IMR-90 (cell line): ENCODE measurements around the gene PPP1R2. TPM values are rescaled to one million over a fixed set of nuclear protein-coding genes. Genes with fewer than 3 reads are reported as not detected.

Source experiments
- ATAC-seq: fragments of 200-7000 bp; cut with Tn5 transposase; 2 replicates; pipeline ENCODE4 v1.9.1; 2020; ENCODE audit warnings: low read depth, mild to moderate bottlenecking, moderate library complexity
- BruUV-seq: library from RNA; stranded (reverse); fragments of 400-500 nt; replicated peaks from 2 replicates; lab custom pipeline; 2021; lab: Mats Ljungman, UMichigan
- CTCF ChIA-PET: fragments of 300-600 bp; formaldehyde crosslinking; extraction: SDS; loops from one replicate; lab custom pipeline; 2021; ENCODE audit warnings: antibody characterized with exemption; lab: Yijun Ruan, JAX
- POLR2A ChIA-PET: fragments of 300-600 bp; sonication (Branson Sonifier 250); formaldehyde crosslinking; loops from one replicate; lab custom pipeline; 2022; ENCODE audit warnings: antibody characterized with exemption; ENCODE audit not compliant: unreplicated experiment; lab: Charles Lee
- DNase-seq: peaks from one replicate; pipeline ENCODE4 v3.0.0; 2013
- H2AFZ ChIP-seq: replicated peaks from 2 replicates; pipeline ENCODE3; 2013; ENCODE audit warnings: low read length, mild to moderate bottlenecking; ENCODE audit not compliant: poor library complexity
- H2AK5ac ChIP-seq: 2 replicates; pipeline ENCODE4 v1.6.1; 2013; ENCODE audit warnings: low read depth, low read length, inconsistent platforms
- H2AK9ac ChIP-seq: replicated peaks from 2 replicates; pipeline ENCODE3; 2013; ENCODE audit warnings: mild to moderate bottlenecking, low read depth, low read length, moderate library complexity; ENCODE audit not compliant: poor library complexity
- H2BK120ac ChIP-seq: 2 replicates; pipeline ENCODE4 v1.6.1; 2013; ENCODE audit warnings: low read depth, low read length, inconsistent platforms
- H2BK15ac ChIP-seq: 3 replicates; pipeline ENCODE4 v1.6.1; 2013; ENCODE audit warnings: low read depth, low read length, inconsistent platforms
- H2BK20ac ChIP-seq: 2 replicates; pipeline ENCODE4 v1.6.1; 2013; ENCODE audit warnings: low read depth, mild to moderate bottlenecking, inconsistent platforms, low read length, moderate library complexity
- H2BK5ac ChIP-seq: 2 replicates; pipeline ENCODE4 v1.6.1; 2013; ENCODE audit warnings: mild to moderate bottlenecking, low read depth, low read length, inconsistent platforms; ENCODE audit not compliant: poor library complexity, severe bottlenecking
- H3K14ac ChIP-seq: replicated peaks from 2 replicates; pipeline ENCODE4 v1.6.1; 2013; ENCODE audit warnings: low read depth, low read length, inconsistent platforms
- H3K18ac ChIP-seq: 2 replicates; pipeline ENCODE4 v1.6.1; 2013; ENCODE audit warnings: low read depth, low read length, control low read depth
- H3K23ac ChIP-seq: 2 replicates; pipeline ENCODE4 v1.6.1; 2013; ENCODE audit warnings: low read depth, low read length, inconsistent platforms
- H3K27ac ChIP-seq: 2 replicates; pipeline ENCODE4 v1.5.1; 2013; ENCODE audit warnings: mild to moderate bottlenecking, control low read depth, low read length; ENCODE audit not compliant: insufficient read depth
- H3K27me3 ChIP-seq: 2 replicates; pipeline ENCODE4 v1.6.1; 2013; ENCODE audit warnings: low read length; ENCODE audit not compliant: control insufficient read depth, insufficient read depth
- H3K36me3 ChIP-seq: 2 replicates; pipeline ENCODE4 v1.6.1; 2013; ENCODE audit warnings: low read length, mixed read lengths; ENCODE audit not compliant: control insufficient read depth, insufficient read depth
- H3K4ac ChIP-seq: 2 replicates; pipeline ENCODE4 v1.6.1; 2013; ENCODE audit warnings: low read depth, low read length, inconsistent platforms
- H3K4me1 ChIP-seq: 2 replicates; pipeline ENCODE4 v1.6.1; 2013; ENCODE audit warnings: low read length, mixed read lengths; ENCODE audit not compliant: control insufficient read depth, insufficient read depth
- H3K4me2 ChIP-seq: 2 replicates; pipeline ENCODE4 v1.6.1; 2013; ENCODE audit warnings: low read depth, mild to moderate bottlenecking, control low read depth, low read length, moderate library complexity
- H3K4me3 ChIP-seq: 2 replicates; pipeline ENCODE4 v1.5.1; 2013; ENCODE audit warnings: low read depth, mild to moderate bottlenecking, control low read depth, low read length, moderate library complexity; ENCODE audit not compliant: insufficient read depth
- H3K56ac ChIP-seq: 2 replicates; pipeline ENCODE4 v1.6.1; 2013; ENCODE audit warnings: low read length, inconsistent platforms; ENCODE audit not compliant: insufficient read depth; ENCODE audit errors: extremely low read depth
- H3K79me1 ChIP-seq, 2 experiments: 2 replicates each; pipeline ENCODE4 v1.6.1; 2013; ENCODE audit warnings: low read length in 2 of 2, inconsistent platforms in 1 of 2, low read depth in 1 of 2
- H3K9ac ChIP-seq: 2 replicates; pipeline ENCODE4 v1.6.1; 2013; ENCODE audit warnings: low read depth, low read length, control low read depth
- H3K9me1 ChIP-seq: 2 replicates; pipeline ENCODE4 v1.6.1; 2013; ENCODE audit warnings: low read length, inconsistent platforms; ENCODE audit not compliant: insufficient read depth
- H3K9me3 ChIP-seq: 2 replicates; pipeline ENCODE4 v1.6.1; 2013; ENCODE audit warnings: low read length; ENCODE audit not compliant: control insufficient read depth, insufficient read depth
- H4K20me1 ChIP-seq: 2 replicates; pipeline ENCODE4 v1.6.1; 2013; ENCODE audit warnings: low read length, inconsistent platforms; ENCODE audit not compliant: insufficient read depth
- H4K5ac ChIP-seq: 2 replicates; pipeline ENCODE4 v1.6.1; 2013; ENCODE audit warnings: mild to moderate bottlenecking, low read depth, low read length, control low read depth
- H4K8ac ChIP-seq, 2 experiments: 2 replicates each; pipeline ENCODE4 v1.6.1; 2013; ENCODE audit warnings: low read depth in 2 of 2, low read length in 2 of 2, control low read depth in 1 of 2, inconsistent platforms in 1 of 2
- H4K91ac ChIP-seq: 2 replicates; pipeline ENCODE4 v1.6.1; 2013; ENCODE audit warnings: low read depth, low read length, inconsistent platforms; ENCODE audit not compliant: insufficient read depth
- BHLHE40 ChIP-seq: fragments of 150-350 bp; IDR thresholded peaks from 2 replicates; pipeline ENCODE4 v1.6.1; 2016; ENCODE audit warnings: mild to moderate bottlenecking, low read depth, low read length
- CEBPB ChIP-seq: IDR thresholded peaks from 2 replicates; pipeline ENCODE4 v1.6.1; 2012; ENCODE audit warnings: low read depth, low read length, improper control_type of control experiment
- CHD1 ChIP-seq: IDR thresholded peaks from 2 replicates; pipeline ENCODE4 v1.6.1; 2012; ENCODE audit warnings: low read depth, low read length, improper control_type of control experiment
- CTCF ChIP-seq: conservative IDR thresholded peaks from 2 replicates; pipeline ENCODE4 v1.5.1; 2012; ENCODE audit warnings: mild to moderate bottlenecking, low read depth, low read length, improper control_type of control experiment
- ELK1 ChIP-seq: fragments of 150-350 bp; IDR thresholded peaks from 2 replicates; pipeline ENCODE4 v1.6.1; 2016; ENCODE audit warnings: low read depth, mild to moderate bottlenecking, low read length, moderate library complexity, borderline replicate concordance
- FOS ChIP-seq: fragments of 150-350 bp; IDR thresholded peaks from 2 replicates; pipeline ENCODE4 v1.6.1; 2016; ENCODE audit warnings: low read depth, low read length
- MAFK ChIP-seq: IDR thresholded peaks from 2 replicates; pipeline ENCODE4 v1.6.1; 2012; ENCODE audit warnings: low read depth, low read length, improper control_type of control experiment
- MAZ ChIP-seq: IDR thresholded peaks from 2 replicates; pipeline ENCODE4 v1.6.1; 2012; ENCODE audit warnings: low read depth, mild to moderate bottlenecking, low read length, improper control_type of control experiment, moderate library complexity, borderline replicate concordance
- MXI1 ChIP-seq: IDR thresholded peaks from 2 replicates; pipeline ENCODE4 v1.6.1; 2012; ENCODE audit warnings: low read depth, mild to moderate bottlenecking, low read length, moderate library complexity, borderline replicate concordance
- NFE2L2 ChIP-seq: fragments of 150-350 bp; IDR thresholded peaks from 2 replicates; pipeline ENCODE4 v1.6.1; 2016; ENCODE audit warnings: low read depth, mild to moderate bottlenecking, low read length
- POLR2A ChIP-seq: IDR thresholded peaks from 2 replicates; pipeline ENCODE4 v1.6.1; 2012; ENCODE audit warnings: mild to moderate bottlenecking, low read depth, low read length
- RAD21 ChIP-seq: IDR thresholded peaks from 2 replicates; pipeline ENCODE4 v1.6.1; 2012; ENCODE audit warnings: low read length, improper control_type of control experiment
- RCOR1 ChIP-seq: IDR thresholded peaks from 2 replicates; pipeline ENCODE4 v1.6.1; 2012; ENCODE audit warnings: mild to moderate bottlenecking, low read length, improper control_type of control experiment; ENCODE audit not compliant: insufficient replicate concordance
- RFX5 ChIP-seq: IDR thresholded peaks from 2 replicates; pipeline ENCODE4 v1.8.0; 2012; ENCODE audit warnings: low read depth, mild to moderate bottlenecking, low read length, moderate library complexity
- SMC3 ChIP-seq: fragments of 150-350 bp; IDR thresholded peaks from 2 replicates; pipeline ENCODE4 v1.6.1; 2016; ENCODE audit warnings: low read depth, mild to moderate bottlenecking, antibody characterized with exemption, low read length, moderate library complexity
- USF2 ChIP-seq: fragments of 150-350 bp; IDR thresholded peaks from 2 replicates; pipeline ENCODE4 v1.6.1; 2017; ENCODE audit warnings: mild to moderate bottlenecking, antibody characterized with exemption, low read length, low read depth
- WGBS, 2 experiments: methylation state at CpG; one replicate each; pipeline versions ENCODE4 v1.1.5 to v1.1.7; 2013; ENCODE audit warnings: missing lambda C conversion rate in 2 of 2; ENCODE audit not compliant: insufficient read length in 1 of 2; ENCODE audit errors: extremely low coverage in 2 of 2; 5-methylcytosine and 5-hydroxymethylcytosine counted together
- dilution Hi-C: fragments of 300-500 bp; cut with HindIII; formaldehyde crosslinking; loops from one replicate; pipeline ENCODE4 v1.14.3; 2018; ENCODE audit warnings: low sequenced_read_pairs; ENCODE audit not compliant: unreplicated experiment
- in situ Hi-C: fragments of 300-500 bp; cut with MboI; formaldehyde crosslinking; loops from 3 replicates; pipeline ENCODE4 v1.14.3; 2019; ENCODE audit warnings: low sequenced_read_pairs, inconsistent platforms, mixed read lengths
- intact Hi-C: fragments of 100-400 bp; cut with micrococcal nuclease; formaldehyde crosslinking; loops from 2 replicates; pipeline ENCODE4 v1.10.0; 2022
- polyA plus RNA-seq, 3 experiments: library from polyadenylated mRNA; depleted of rRNA; stranded (reverse); fragments of >200 nt; gene quantifications; 2 replicates each; pipeline ENCODE4 v1.2.3, GENCODE V29; 2012; ENCODE audit warnings: low replicate concordance in 1 of 3
- total RNA-seq: library from RNA; depleted of rRNA; stranded (reverse); fragments of >200 nt; gene quantifications from 2 replicates; pipeline ENCODE4 v1.2.3, GENCODE V29; 2012

The PPP1R2 gene
- total and polyA plus RNA-seq, 2 of the 4 experiments (the other 2 are of a cell fraction): 9.2 to 36.0 TPM

GRCh38 chr3:195532345-195532744 is 10.8 kb downstream of the PPP1R2 start:
- Histone ChIP-seq H4K91ac (no peak overlapping the region), H3K27ac (no peak overlapping the region), H3K4me1 (no peaks in the 10 kb centered on the region), H3K9me3 (no peaks in the 10 kb centered on the region), H2BK15ac (no peak overlapping the region), H3K9me1 (no peaks in the 10 kb centered on the region), H2AK5ac (no peak overlapping the region), H2BK5ac (no peak overlapping the region), H3K36me3 (peaks cover 4% of the 10 kb centered on the region), H2BK20ac (no peak overlapping the region), H4K20me1 (peaks cover 33% of the 10 kb centered on the region), H3K14ac (no peak overlapping the region), H3K4me3 (no peak overlapping the region), H2AFZ (no peak overlapping the region), H3K9ac (no peak overlapping the region), H2BK120ac (no peak overlapping the region), H3K79me1 (peaks cover 22 to 47% of the 10 kb centered on the region in 2 experiments), H3K18ac (no peak overlapping the region), H4K8ac (no peak overlapping the region), H3K4ac (no peak overlapping the region), H3K56ac (no peak overlapping the region), H3K23ac (no peak overlapping the region), H2AK9ac (no peak overlapping the region), H4K5ac (no peak overlapping the region), H3K27me3 (no peaks in the 10 kb centered on the region), H3K4me2 (no peak overlapping the region)
- DNase-seq: no peak
- no peak for ATAC-seq
- intact Hi-C loops: no loop called here
- in situ Hi-C loops: no loop called here
- no TSS peak for BruUV-seq
- POLR2A ChIA-PET: no interaction called here
- CTCF ChIA-PET: interaction anchor here (0.6 kb wide), 3 partner anchors 30 to 399 kb away, joined by 3 read pairs; partner anchors contain the start of gene XXYLT1
- WGBS, 2 experiments: no CpG with 5 or more reads among the region's 3 CpGs
- TF ChIP-seq CHD1 (no peak), MXI1 (no peak), FOS (no peak), BHLHE40 (no peak), USF2 (no peak), RFX5 (no peak), MAFK (no peak), CEBPB (no peak), MAZ (no peak), ELK1 (no peak), RCOR1 (no peak), CTCF (no peak), POLR2A (no peak), SMC3 (no peak), NFE2L2 (no peak), RAD21 (no peak)
- dilution Hi-C loops: no loop called here
